ENCODE data around the gene CNP.
"Not testable (repeated sequence)": the region's sequence is repeated elsewhere in the genome, so short reads cannot be mapped to it uniquely, and the experiment has no call there.

Gene CNP

GRCh38 chr17:42010266-42010680 is 43.7 kb downstream of the CNP start:
- not testable (repeated sequence) for DNase-seq

GRCh38 chr17:42010898-42011516 is 44.4 kb downstream of the CNP start:
- no peak for DNase-seq

- DNase-seq: not testable (repeated sequence)
Observed at GRCh38 chr17:42012363-42012762, 45.8 kb downstream of the CNP start.

GRCh38 chr17:42013740-42014139 is 47.1 kb downstream of the CNP start:
- DNase-seq: not testable (repeated sequence)

GRCh38 chr17:42016411-42016831 is 49.8 kb downstream of the CNP start:
- peak in 1 of 5 donors; percentile 24 for DNase-seq

GRCh38 chr17:42016941-42017865 is 50.6 kb downstream of the CNP start, which contains the start of gene DNAJC7:
TSS of gene DNAJC7 (minus strand) at chr17:42017439. CDS start at chr17:42017416, 23 bp downstream.
- DNase-seq: peak; percentile 76 to 94 (median 83)

- no peak for DNase-seq
Observed at GRCh38 chr17:42017866-42018200, 51.2 kb downstream of the CNP start.

- no peak for DNase-seq
Observed at GRCh38 chr17:42018339-42018738, 51.7 kb downstream of the CNP start.

GRCh38 chr17:42018988-42019387 is 52.4 kb downstream of the CNP start:
- DNase-seq: no peak

- peak; percentile 89 to 93 (median 91) for DNase-seq
Observed at GRCh38 chr17:42019509-42020404, 53.2 kb downstream of the CNP start, which contains the start of gene NKIRAS2. TSS of gene NKIRAS2 (plus strand) at chr17:42020090. CDS start at chr17:42021578, 1,488 bp downstream.

GRCh38 chr17:42020845-42021244 is 54.2 kb downstream of the CNP start:
- not testable (repeated sequence) for DNase-seq

GRCh38 chr17:42023524-42024349 is 57.1 kb downstream of the CNP start:
- DNase-seq: no peak

- DNase-seq: no peak
Observed at GRCh38 chr17:42025191-42025579, 58.6 kb downstream of the CNP start.

GRCh38 chr17:42025936-42026335 is 59.3 kb downstream of the CNP start:
- no peak for DNase-seq

GRCh38 chr17:42026857-42027589 is 60.4 kb downstream of the CNP start:
- DNase-seq: no peak

All from T-helper 1 cell (primary cell).